Right ventricle myocardium inferior (tissue), 1 donor: Measurements from ENCODE around the gene SCARF2. TPM values are rescaled to one million over a fixed set of nuclear protein-coding genes. Genes with fewer than 3 reads are reported as not detected.
"Not testable (repeated sequence)": the region's sequence is repeated elsewhere in the genome, so short reads cannot be mapped to it uniquely, and the experiment has no call there.

Source experiments
- ATAC-seq: fragments of 200-7000 bp; cut with Tn5 transposase; one replicate; pipeline ENCODE4 v1.9.1; 2020; ENCODE audit warnings: mild to moderate bottlenecking, moderate library complexity
- DNase-seq: peaks from one replicate; pipeline ENCODE4 v3.0.0; 2021; ENCODE audit errors: missing footprints
- intact Hi-C: fragments of 100-400 bp; cut with DNase I; formaldehyde crosslinking; loops from one replicate; pipeline ENCODE4 v1.11.0; 2022
- total RNA-seq: library from RNA; stranded (reverse); fragmentation: NEBNext Ultra II Directional; extraction: Animal tissue kit (Norgen Biotek cat#: 25700); gene quantifications from one replicate; pipeline ENCODE4 v1.2.1, GENCODE V29; 2021
- donor health status: DM: no; HTN: yes; CAD: no; lungs with severe emphysema.

The SCARF2 gene
- total RNA-seq, 1 donor from 2014 or later = 3.0 TPM

GRCh38 chr22:20464912-20465758, 27.5 kb upstream of the SCARF2 start:
- intact Hi-C loops = no loop called here

GRCh38 chr22:20464096-20464614, 26.5 kb upstream of the SCARF2 start:
- intact Hi-C loops = no loop called here
- no peak for ATAC-seq
- DNase-seq = no peak

More at GRCh38 chr22:20464912-20465758, 27.5 kb upstream of the SCARF2 start:
- DNase-seq (no peak), ATAC-seq (no peak)

- no peak for DNase-seq
- intact Hi-C loops = no loop called here
- ATAC-seq = peak; percentile 17
Measured at GRCh38 chr22:20463324-20464095, 25.9 kb upstream of the SCARF2 start.

- peak; percentile 1 for DNase-seq
- no peak for ATAC-seq
- intact Hi-C loops = loop anchor here (5.0 to 10.0 kb wide), 2 partner anchors 37 to 65 kb away; partner anchors contain the start of genes KLHL22 and ZNF74
Measured at GRCh38 chr22:20459862-20460261, 22.2 kb upstream of the SCARF2 start.

- ATAC-seq (no peak), DNase-seq (peak; percentile 9)
- intact Hi-C loops = loop anchor here (5.0 to 10.0 kb wide), 2 partner anchors 38 to 64 kb away; partner anchors contain the start of genes KLHL22 and ZNF74
Measured at GRCh38 chr22:20459152-20459542, 21.5 kb upstream of the SCARF2 start.

GRCh38 chr22:20458530-20459151, 21.0 kb upstream of the SCARF2 start:
- DNase-seq (peak; percentile 11), ATAC-seq (no peak)
- intact Hi-C loops = loop anchor here (5.0 to 10.0 kb wide), 2 partner anchors 39 to 64 kb away; partner anchors contain the start of genes KLHL22 and ZNF74

GRCh38 chr22:20457506-20458240, 20.0 kb upstream of the SCARF2 start:
- intact Hi-C loops = loop anchor here (5.0 to 10.0 kb wide), 2 partner anchors 40 to 63 kb away; partner anchors contain the start of genes KLHL22 and ZNF74
- DNase-seq = peak; percentile 23

GRCh38 chr22:20456722-20457076, 19.1 kb upstream of the SCARF2 start:
- DNase-seq (no peak), ATAC-seq (no peak)
- intact Hi-C loops = loop anchor here (1.0 to 10.0 kb wide), 3 partner anchors 38 to 62 kb away; partner anchors contain the start of genes KLHL22 and ZNF74

More at GRCh38 chr22:20457506-20458240, 20.0 kb upstream of the SCARF2 start:
- no peak for ATAC-seq

- intact Hi-C loops = loop anchor here (1.0 to 10.0 kb wide), 3 partner anchors 38 to 61 kb away; partner anchors contain the start of genes KLHL22 and ZNF74
- ATAC-seq (peak; percentile 82), DNase-seq (peak; percentile 85)
Measured at GRCh38 chr22:20456064-20456721, 18.6 kb upstream of the SCARF2 start.

GRCh38 chr22:20455709-20456063, 18.1 kb upstream of the SCARF2 start:
- ATAC-seq (no peak), DNase-seq (peak; percentile 11)
- intact Hi-C loops = loop anchor here (1.0 to 10.0 kb wide), 3 partner anchors 37 to 61 kb away; partner anchors contain the start of genes KLHL22 and ZNF74

- DNase-seq (no peak), ATAC-seq (no peak)
- intact Hi-C loops = loop anchor here (10.0 kb wide), 1 partner anchor 58 kb away; the partner anchor contains the start of gene ZNF74
Measured at GRCh38 chr22:20453222-20453621, 15.6 kb upstream of the SCARF2 start.

- DNase-seq (no peak), ATAC-seq (no peak)
Measured at GRCh38 chr22:20451920-20452319, 14.3 kb upstream of the SCARF2 start.

GRCh38 chr22:20451129-20451778, 13.6 kb upstream of the SCARF2 start:
- intact Hi-C loops = loop anchor here (10.0 kb wide), 1 partner anchor 56 kb away; the partner anchor contains the start of gene ZNF74
- not testable (repeated sequence) for ATAC-seq
- DNase-seq = peak; percentile 9

More at GRCh38 chr22:20451920-20452319, 14.3 kb upstream of the SCARF2 start:
- intact Hi-C loops = loop anchor here (10.0 kb wide), 1 partner anchor 57 kb away; the partner anchor contains the start of gene ZNF74

- intact Hi-C loops = loop anchor here (10.0 kb wide), 1 partner anchor 56 kb away; the partner anchor contains the start of gene ZNF74
- DNase-seq (no peak), ATAC-seq (no peak)
Measured at GRCh38 chr22:20450551-20450906, 12.9 kb upstream of the SCARF2 start.

- DNase-seq (peak; percentile 26), ATAC-seq (no peak)
- intact Hi-C loops = loop anchor here (10.0 kb wide), 1 partner anchor 55 kb away; the partner anchor contains the start of gene ZNF74
Measured at GRCh38 chr22:20449819-20450550, 12.4 kb upstream of the SCARF2 start.

GRCh38 chr22:20448630-20449029, 11.0 kb upstream of the SCARF2 start:
- intact Hi-C loops = no loop called here
- no peak for DNase-seq
- ATAC-seq = no peak
